HG02884 (cell line): ENCODE measurements around the gene NXT1.

Experiments used
- ATAC-seq: cut with Tn5 transposase; IDR thresholded peaks from one replicate; pipeline ENCODE4 v1.9.1; 2021; ENCODE audit warnings: mild to moderate bottlenecking, moderate library complexity; ENCODE audit not compliant: unreplicated experiment

The NXT1 gene

DNA sequence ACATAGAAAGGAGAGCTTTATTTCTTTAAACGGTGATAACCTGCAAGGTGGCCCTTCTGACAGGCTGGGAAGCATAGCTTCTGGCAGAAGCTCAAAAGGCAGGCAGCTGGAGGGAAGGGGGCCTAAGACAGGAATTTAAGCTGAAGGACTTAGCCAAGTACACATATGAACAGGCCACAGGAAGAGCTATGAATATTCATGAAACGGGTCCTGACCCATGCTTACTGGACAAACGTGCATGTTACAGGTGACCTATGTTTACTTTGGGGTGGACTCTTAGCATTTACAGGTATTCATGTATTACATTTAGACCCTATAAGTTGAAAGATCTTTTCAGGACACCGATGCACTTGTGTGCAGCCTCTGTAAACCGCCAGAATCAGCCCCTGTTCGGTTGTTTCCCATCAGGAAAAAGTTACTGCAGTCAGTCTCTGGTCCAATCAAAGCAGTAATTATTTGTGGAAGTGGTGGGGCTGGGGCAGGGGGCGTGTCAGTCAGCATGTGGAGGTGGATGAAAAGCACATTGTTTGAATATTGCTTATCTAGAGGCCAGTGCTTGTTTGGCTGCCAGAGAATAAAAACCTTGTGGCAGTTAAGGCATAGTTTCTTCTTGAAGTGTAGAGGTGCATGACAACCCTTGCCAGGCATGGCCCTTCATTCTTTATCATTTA lies 8.5 kb downstream of the NXT1 start:
- ATAC-seq = no peak

DNA sequence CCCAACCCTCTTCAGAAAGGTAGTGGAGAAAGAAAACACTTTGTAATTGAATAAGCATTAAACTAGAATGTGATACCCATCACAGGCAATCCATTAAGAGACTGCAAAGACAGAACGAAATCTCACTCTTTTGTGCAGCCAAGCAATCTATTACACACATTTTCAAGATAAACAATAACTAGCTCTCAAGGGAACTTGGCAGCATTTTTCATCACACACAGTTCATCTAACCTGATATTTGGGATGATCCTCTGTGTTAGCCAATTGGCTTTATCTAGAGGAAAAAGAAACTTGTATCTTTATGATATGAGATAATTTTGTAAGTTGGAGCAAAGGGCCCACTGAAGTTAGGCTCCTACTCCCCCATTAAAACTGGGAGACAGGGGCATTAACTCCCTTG lies 9.9 kb downstream of the NXT1 start:
- ATAC-seq = no peak

DNA sequence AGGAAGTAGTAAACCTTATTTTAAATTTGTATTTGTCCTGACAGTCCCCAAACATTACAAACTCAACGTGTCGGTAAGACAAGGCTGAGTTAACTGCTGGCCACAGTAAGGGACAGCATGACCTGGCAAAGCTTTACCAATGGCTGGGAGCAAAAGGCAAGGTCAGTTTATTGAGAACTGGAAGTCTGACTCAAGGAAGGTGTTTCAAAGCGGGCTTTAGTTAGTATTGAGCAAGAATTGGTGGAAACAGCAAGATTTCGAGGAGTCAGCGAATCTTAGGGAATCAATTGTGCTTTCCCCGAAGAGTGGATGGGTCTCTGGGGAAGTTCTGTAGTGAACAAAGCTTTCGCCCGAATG lies 10.5 kb downstream of the NXT1 start:
- ATAC-seq = no peak

DNA sequence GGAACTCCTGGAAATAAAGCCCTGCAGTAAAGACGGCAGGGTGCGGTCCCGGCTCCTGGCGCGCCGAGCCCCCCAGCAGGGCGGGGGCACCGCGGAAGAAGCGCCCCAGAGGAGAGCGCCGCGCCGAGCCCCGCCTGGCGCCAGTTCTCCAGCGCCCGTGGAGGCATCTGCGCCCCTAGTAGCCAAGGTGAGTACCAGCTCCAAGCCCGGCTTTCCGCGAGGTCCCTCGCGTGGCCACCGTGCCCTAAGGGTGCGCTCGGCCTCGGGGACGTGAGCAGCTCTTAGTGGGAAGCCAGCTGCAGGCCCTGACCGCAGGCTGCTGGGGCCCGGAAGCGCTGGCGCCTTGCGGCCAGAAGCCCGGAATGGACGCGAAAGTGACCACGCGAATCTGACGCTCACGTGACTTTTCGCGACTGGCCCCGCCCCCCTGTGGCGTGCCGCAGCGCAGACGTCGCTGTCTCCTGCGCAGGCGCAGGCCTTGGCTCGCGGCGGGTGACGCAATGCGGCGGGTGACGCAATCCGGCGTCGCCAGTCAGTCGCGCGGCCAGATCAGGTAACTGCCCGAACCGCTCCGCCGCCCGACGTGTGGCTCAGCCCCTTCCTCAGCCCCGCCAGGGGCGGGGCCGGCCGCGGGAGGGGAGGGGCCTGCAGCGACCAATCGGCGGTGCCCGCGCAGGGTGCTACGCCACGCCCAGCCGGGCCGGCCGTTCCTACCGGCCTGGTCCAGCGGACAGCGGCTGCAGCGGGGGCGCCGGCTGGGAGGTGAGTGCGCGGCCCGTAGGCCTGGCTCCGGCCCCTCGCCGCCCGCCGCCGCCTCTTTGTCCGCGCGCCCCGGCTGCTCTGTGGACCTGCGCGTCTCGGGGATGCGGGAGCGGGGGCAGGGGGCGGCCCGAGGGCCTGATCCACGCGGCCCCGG lies 11.1 kb downstream of the NXT1 start, which contains the start of gene GZF1:
TSS of gene GZF1 (plus strand) at position 707 of the 916 bp plus-strand sequence. CDS start 2,202 bp downstream, outside the sequence.
- ATAC-seq = peak; percentile 57

DNA sequence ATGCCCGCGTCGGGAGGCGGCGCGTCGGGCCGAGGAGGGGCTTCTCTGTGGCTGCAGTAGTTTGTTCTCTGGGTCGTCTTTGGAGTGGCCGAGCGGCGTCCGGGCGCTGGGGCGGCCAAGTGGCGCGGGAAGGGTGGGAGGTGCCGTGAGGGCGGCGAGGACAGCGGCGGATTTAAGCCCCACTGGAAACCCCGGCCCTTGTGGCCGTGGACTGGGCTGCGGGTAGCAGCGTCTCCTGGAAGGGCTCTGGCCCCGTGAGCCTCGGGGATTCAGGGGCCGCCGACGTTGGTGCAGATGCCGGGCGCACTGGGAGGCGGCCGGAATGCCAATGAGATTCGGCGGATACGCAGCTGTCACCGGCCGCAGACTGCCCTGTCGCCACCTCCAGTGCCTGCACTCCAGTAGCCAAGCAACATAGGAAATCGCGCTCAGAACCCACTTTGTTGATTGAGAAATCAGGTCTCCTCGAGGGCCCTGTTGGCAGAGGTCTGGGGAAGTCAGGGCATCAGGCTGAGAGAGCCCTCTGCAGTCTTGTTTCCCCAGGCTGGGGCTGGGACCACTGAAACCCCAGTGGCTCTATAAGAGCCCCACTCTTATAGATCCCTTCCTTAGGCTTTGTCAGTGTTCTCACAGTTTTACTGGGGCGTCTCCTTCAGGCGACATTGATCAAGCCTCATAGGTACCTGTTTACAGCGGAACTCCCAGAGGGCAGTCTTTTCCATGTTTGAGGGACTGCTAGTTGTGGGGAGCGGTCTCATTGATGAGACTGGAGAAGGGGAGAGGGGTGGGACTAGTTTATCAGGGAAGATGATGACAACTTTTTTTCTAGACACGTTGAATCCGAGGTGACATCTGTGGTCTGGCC lies 12.0 kb downstream of the NXT1 start:
- peak; percentile 7 for ATAC-seq

DNA sequence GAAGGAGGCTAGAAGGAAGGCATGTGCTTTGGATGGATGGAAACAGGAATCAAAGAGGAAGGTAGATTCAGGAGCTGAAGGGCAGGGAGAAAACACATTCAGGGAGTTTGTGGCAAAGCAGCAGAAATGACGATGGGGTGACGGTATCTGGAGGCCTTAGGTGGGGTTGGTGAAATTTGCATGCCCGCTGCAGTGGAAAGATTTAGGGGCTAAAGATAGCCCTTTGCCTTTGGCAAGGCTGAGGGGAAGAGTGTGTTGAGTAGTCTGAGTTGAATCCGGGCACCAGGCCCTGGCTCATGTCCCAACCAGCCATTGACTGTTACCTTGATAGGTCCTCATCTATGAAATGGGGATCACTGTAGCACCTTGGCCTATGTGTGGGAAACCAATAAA lies 12.7 kb downstream of the NXT1 start:
- ATAC-seq = no peak

DNA sequence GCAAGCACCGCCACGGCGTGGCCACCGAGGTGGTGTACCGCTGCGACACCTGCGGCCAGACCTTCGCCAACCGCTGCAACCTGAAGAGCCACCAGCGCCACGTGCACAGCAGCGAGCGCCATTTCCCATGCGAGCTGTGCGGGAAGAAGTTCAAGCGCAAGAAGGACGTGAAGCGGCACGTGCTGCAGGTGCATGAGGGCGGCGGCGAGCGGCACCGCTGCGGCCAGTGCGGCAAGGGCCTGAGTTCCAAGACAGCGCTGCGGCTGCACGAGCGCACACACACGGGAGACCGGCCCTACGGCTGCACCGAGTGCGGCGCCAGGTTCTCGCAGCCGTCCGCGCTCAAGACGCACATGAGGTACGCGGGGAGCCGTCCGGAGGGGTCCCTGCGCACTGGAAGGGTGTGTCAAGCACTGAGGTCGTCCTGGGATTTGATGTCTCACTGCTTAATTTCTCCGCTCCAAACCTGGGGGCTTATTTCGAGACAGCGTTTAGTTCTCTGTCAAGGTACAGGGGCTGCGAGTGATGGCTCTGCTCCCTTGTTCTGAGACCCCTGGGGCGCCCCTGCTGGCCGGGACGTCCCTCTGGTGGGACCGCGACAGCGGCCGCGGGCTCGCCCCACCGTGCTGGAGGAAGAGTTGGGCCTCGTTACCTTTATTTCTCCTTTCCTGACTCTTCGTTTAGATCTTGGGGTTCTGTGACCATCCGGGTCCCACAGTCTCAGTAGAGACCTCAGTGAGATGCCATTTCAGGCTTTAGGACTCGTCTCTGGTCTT lies 15.0 kb downstream of the NXT1 start:
- ATAC-seq = no peak

DNA sequence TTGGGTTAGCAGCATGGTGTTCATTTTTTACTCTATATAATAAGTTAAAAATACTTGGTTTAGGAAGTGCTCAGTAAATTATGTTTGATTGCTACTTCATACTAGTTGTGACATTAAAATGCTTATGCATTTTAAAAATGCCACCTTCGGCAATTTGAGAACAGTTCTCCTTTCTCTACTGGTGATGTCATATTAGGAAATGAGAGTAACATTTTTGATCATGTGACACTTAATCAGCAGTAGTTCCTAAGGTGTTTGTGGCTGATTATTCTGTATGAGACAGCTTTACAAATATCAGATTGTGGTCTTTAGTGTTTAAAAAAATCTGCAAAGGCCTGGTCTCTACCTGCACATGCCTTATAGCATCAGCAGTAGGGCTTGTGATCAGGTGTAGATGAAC lies 15.8 kb downstream of the NXT1 start:
- no peak for ATAC-seq

DNA sequence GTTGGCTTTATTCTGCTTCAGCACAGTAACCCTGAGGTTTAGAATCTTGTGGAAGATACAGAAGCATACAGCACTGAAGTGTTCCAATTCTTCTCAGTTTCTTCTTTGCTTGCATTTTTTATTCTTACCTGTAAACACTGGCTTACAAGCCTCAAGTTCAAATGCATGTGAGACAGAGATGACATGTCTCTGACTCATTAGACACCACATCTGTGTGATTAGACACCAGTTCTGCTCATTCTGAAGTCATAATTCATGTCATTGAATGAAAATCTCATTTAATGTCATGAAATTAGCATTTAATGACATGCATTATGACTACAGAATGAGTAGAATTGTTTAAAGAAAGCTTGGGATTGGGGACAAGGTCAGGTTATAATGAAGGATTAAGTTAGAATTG lies 17.2 kb downstream of the NXT1 start:
- no peak for ATAC-seq

DNA sequence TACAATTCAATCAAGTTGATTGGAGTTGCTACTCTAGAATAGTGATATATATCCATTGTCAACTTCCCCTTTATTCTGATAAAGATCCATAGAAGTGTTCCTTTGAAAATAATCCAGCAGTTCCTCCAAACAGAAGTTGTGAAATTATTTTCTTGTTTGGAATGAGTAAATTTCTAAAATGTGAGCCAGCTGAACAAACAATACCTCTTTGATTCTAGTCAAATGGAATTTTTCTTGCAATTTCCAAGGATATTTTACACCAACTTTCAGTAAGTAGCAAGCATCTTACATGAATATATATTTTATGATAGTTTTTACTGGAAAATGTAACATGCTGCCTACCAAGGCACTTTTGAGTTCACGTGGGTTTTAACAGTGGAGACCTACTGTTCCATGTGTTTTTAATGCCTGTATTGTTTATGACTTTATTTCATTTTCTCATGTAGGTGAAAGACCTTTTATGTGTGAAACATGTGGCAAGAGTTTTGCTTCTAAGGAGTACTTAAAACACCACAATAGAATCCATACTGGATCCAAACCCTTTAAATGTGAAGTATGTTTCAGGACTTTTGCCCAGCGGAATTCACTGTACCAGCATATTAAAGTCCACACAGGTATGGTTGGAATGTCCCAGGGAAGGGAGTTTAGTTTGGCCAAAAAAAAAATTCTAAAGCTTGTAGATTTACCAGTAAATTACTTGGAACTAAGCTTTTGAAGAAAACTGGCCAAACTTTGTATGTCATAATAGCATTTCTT lies 17.9 kb downstream of the NXT1 start:
- no peak for ATAC-seq

DNA sequence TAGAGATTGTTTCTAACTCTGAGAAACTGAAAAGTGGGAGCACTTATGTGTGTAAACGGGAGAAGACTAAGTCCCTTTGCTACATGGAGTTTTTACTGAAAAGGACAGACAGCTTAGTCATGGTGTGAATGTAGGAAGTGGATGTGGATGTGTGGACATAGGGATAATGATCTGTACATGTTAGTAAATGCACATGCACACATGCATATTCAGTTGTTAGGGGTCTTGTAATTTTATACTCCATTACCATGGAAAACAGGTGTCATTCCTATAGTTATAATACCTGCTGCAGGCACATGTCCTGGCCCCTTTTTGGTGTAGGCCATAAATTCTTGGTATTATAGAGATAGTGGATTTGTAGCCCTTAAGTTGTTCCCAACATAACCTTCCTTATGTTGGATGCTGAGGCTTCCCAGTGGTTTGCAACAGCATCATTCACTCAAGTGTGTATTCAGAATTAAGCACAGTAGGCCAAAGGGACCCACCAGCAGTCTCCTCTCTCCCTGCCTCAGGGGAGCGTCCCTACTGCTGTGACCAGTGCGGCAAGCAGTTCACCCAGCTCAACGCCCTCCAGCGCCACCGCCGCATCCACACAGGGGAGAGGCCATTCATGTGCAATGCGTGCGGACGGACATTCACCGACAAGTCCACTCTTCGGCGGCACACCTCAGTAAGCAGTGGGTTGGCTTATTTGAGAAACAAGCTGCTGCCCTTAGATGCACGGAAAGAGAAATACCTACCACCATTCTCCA lies 18.7 kb downstream of the NXT1 start:
- ATAC-seq = no peak

DNA sequence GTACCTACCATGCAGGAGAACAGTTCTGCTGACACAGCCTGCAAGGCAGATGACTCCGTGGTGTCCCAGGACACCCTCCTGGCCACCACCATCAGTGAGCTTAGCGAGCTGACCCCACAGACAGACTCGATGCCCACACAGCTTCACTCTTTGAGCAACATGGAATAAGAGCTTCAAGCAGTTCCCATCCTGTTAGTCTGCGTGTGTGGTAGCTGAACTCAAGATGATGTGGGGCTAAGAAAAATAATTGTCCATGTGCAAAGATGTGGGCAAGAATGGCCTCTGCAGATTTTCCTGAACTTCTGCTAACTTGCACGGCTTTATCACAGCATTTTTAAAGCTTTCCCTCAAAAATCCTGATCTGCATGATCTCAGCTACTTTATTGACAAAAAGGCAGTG lies 19.7 kb downstream of the NXT1 start:
- no peak for ATAC-seq

DNA sequence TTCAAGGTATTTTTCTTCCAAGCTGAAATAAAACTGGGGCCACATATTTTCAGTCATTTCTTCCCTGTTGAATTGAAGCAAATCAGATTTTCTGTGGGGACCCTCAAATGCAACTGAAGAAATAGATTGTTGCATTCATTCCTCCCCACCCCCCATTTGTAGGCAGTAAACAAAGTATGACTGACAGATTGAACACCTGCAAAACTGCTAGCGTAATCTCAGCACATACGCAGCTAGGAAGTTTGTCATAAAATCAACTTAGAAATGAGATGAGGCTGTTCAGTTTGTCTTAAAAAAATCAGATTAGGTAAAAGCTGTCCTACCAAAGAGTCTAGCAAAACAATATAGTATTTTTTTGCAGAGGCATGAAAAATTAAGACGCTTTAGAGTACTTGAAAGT lies 20.3 kb downstream of the NXT1 start:
- ATAC-seq = no peak

DNA sequence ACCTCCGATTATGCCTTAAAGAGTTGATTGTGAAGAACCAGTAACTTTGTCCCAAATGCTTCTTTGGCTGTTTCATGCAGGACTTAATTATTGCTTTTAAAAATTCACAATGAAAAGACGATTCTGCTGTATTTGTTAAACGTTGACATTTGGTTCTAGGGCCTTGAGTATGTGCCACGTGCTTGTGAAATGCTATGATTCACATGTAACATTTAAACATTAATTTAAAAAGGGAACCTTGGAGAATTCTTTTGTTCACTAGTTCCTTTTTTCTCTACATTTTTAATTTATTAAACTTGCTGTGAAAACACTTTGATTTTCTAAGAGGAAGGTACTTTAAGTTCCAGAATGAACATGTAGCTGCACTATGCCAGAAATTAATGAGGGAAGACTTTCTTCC lies 20.9 kb downstream of the NXT1 start:
- no peak for ATAC-seq

DNA sequence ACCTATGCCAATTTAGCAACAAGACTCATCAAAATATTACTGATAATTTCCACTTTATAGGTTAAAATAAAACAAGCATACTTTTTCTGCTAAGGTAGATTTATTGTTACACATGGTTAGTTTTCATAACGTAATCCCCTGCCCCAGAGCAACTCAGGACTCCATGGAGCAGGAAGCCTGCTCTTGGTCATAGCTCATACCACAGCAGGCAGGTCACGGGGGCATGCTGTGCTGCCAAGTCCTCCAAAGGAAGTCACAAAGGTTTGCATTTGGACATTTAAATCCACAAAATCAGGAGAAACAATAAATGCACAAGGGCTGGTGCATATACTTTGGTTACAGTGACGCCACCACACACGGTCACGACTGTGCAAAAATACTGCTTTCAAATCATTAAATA lies 23.9 kb downstream of the NXT1 start:
- no peak for ATAC-seq

DNA sequence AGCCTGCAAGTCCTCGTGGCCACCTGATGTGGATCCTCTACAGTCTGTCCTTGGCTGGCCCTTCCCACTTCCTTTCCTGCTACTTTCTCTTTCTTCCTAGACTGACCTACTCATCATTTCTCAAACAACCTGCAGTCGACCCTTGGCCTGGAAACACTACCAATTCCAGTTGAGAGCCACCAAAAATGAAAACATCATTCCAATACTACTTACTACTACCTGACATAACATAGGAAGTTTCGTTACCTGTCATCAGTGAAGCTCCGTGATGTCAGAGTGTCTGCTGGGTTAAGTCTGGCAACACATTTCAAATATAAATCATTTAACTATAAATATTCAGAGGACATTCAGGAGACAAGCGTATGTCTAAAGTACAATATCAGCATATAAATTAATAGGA lies 25.2 kb downstream of the NXT1 start:
- no peak for ATAC-seq

DNA sequence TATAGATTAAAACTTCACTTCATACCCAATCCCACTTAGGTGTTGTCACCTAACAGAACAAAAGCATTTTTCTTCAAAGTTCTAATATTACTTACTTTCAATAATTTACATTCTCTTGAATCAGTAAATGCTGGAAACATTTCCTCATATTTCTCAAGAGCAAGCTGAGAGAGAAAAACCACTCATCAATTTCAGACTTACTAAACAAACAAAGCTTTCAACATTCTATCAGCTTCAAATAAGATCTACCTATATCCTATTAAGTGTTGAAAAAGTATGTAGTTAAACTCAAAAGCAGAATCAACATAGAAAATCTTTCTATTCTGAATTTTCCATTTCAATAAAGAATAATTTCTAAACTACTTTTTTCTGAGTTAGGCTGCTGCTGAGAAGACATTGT lies 29.2 kb downstream of the NXT1 start:
- ATAC-seq = no peak

DNA sequence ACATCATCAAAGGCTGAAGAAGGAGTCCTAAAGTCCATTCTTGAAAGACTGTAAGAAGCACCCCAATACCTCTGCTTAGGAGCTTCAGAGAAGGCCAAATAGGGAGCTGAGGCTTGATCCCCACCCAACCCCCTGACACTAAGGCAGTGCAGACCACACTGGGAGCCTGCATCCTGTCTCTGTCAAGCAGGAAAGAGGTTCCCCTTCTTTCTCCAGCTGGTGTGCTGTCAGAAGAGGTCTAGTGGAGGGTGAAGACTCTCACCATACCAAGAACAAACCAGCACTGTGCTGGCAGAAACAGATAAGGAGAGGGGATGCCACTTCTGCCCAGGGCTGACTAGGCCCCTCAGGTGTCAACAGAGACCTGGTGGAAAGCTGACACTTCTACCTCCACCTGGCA lies 31.3 kb downstream of the NXT1 start:
- ATAC-seq = no peak
